Duodenal mucosa (tissue), 2 donors: Measurements from ENCODE around the gene TBX2.
"Not testable (repeated sequence)": the region's sequence is repeated elsewhere in the genome, so short reads cannot be mapped to it uniquely, and the experiment has no call there.

Experiments
- H3K27ac ChIP-seq: one replicate; pipeline ENCODE4 v1.7.0; 2013; ENCODE audit warnings: low read depth, low read length
- H3K27me3 ChIP-seq, 2 donors: one replicate each; pipeline ENCODE4 v1.7.0; 2013; ENCODE audit warnings: low read length in 2 of 2, control low read depth in 1 of 2; ENCODE audit not compliant: insufficient read depth in 2 of 2, control insufficient read depth in 1 of 2
- H3K36me3 ChIP-seq, 2 donors: one replicate each; pipeline ENCODE4 v1.7.0; 2013; ENCODE audit warnings: low read length in 2 of 2, control low read depth in 1 of 2; ENCODE audit not compliant: insufficient read depth in 2 of 2, control insufficient read depth in 1 of 2
- H3K4me1 ChIP-seq, 2 donors: one replicate each; pipeline ENCODE4 v1.7.0; 2013; ENCODE audit warnings: low read length in 2 of 2, control low read depth in 1 of 2; ENCODE audit not compliant: insufficient read depth in 2 of 2, control insufficient read depth in 1 of 2
- H3K4me3 ChIP-seq, 2 donors: one replicate each; pipeline ENCODE4 v1.7.0; 2013; ENCODE audit warnings: low read length in 2 of 2, low read depth in 1 of 2
- H3K9ac ChIP-seq, 2 donors: one replicate each; pipeline ENCODE4 v1.7.0; 2013; ENCODE audit warnings: low read length in 2 of 2, low read depth in 1 of 2
- H3K9me3 ChIP-seq, 2 donors: one replicate each; pipeline ENCODE4 v1.7.0; 2013; ENCODE audit warnings: low read length in 2 of 2, control low read depth in 1 of 2; ENCODE audit not compliant: control insufficient read depth in 1 of 2

The TBX2 gene

GRCh38 chr17:61399131-61400065 lies at the start of gene TBX2:
Gene TBX2, plus strand, starts transcription at chr17:61399843. Its CDS starts 334 bp downstream, at chr17:61400177.
- Histone ChIP-seq H3K36me3 (no peaks in the 10 kb centered on the region), H3K4me3 (peak within 1 kb of the TSS; percentile 61), H3K9me3 (no peaks in the 10 kb centered on the region), H3K4me1 (peaks cover 5 to 12% of the 10 kb centered on the region in 2 donors), H3K27me3 (peaks cover 62 to 72% of the 10 kb centered on the region in 2 donors), H3K27ac (peak within 1 kb of the TSS; percentile 85), H3K9ac (peak within 1 kb of the TSS; percentile 10 to 56)

- H3K27me3 ChIP-seq: no peaks in the 10 kb centered on the region
- no peak overlapping the region for H3K27ac ChIP-seq
- H3K9me3 ChIP-seq: no peaks in the 10 kb centered on the region
- no peaks in the 10 kb centered on the region for H3K36me3 ChIP-seq
- H3K4me3 ChIP-seq: no peak overlapping the region
- H3K9ac ChIP-seq: no peak overlapping the region
- no peaks in the 10 kb centered on the region for H3K4me1 ChIP-seq
Measured at GRCh38 chr17:61351745-61352407, 47.8 kb upstream of the TBX2 start.

GRCh38 chr17:61352408-61352770 lies 47.3 kb upstream of the TBX2 start:
- Histone ChIP-seq H3K4me1 (no peaks in the 10 kb centered on the region), H3K27ac (no peak overlapping the region), H3K9me3 (no peaks in the 10 kb centered on the region), H3K36me3 (no peaks in the 10 kb centered on the region), H3K27me3 (no peaks in the 10 kb centered on the region), H3K9ac (no peak overlapping the region), H3K4me3 (no peak overlapping the region)

- Histone ChIP-seq H3K4me3 (no peak overlapping the region), H3K27me3 (no peaks in the 10 kb centered on the region), H3K36me3 (no peaks in the 10 kb centered on the region), H3K9ac (no peak overlapping the region), H3K9me3 (no peaks in the 10 kb centered on the region), H3K27ac (no peak overlapping the region), H3K4me1 (no peaks in the 10 kb centered on the region)
Measured at GRCh38 chr17:61352781-61353491, 46.7 kb upstream of the TBX2 start.

GRCh38 chr17:61353615-61354014 lies 46.0 kb upstream of the TBX2 start:
- Histone ChIP-seq H3K36me3 (no peaks in the 10 kb centered on the region), H3K27me3 (no peaks in the 10 kb centered on the region), H3K4me3 (no peak overlapping the region), H3K9ac (no peak overlapping the region), H3K9me3 (no peaks in the 10 kb centered on the region), H3K27ac (no peak overlapping the region), H3K4me1 (no peaks in the 10 kb centered on the region)

GRCh38 chr17:61354895-61355874 lies 44.5 kb upstream of the TBX2 start:
- Histone ChIP-seq H3K36me3 (no peaks in the 10 kb centered on the region), H3K27me3 (no peaks in the 10 kb centered on the region), H3K9me3 (no peaks in the 10 kb centered on the region), H3K4me1 (no peaks in the 10 kb centered on the region), H3K9ac (no peak overlapping the region), H3K4me3 (no peak overlapping the region), H3K27ac (no peak overlapping the region)

- H3K4me3 ChIP-seq, H3K4me1 ChIP-seq, H3K27me3 ChIP-seq: not testable (repeated sequence)
Measured at GRCh38 chr17:61357061-61357460, 42.6 kb upstream of the TBX2 start.

GRCh38 chr17:61359513-61359912 lies 40.1 kb upstream of the TBX2 start:
- H3K9ac ChIP-seq, H3K27ac ChIP-seq, H3K4me1 ChIP-seq, H3K9me3 ChIP-seq, H3K27me3 ChIP-seq, H3K4me3 ChIP-seq, H3K36me3 ChIP-seq: not testable (repeated sequence)

More at GRCh38 chr17:61357061-61357460, 42.6 kb upstream of the TBX2 start:
- not testable (repeated sequence) for H3K36me3 ChIP-seq, H3K9ac ChIP-seq, H3K27ac ChIP-seq, H3K9me3 ChIP-seq

GRCh38 chr17:61360318-61360943 lies 39.2 kb upstream of the TBX2 start:
- Histone ChIP-seq H3K27me3 (no peaks in the 10 kb centered on the region), H3K9ac (no peak overlapping the region), H3K9me3 (no peaks in the 10 kb centered on the region), H3K4me1 (no peaks in the 10 kb centered on the region), H3K36me3 (no peaks in the 10 kb centered on the region), H3K27ac (no peak overlapping the region), H3K4me3 (no peak overlapping the region)
